AG08395 (cell line): Measurements from ENCODE around the gene MRPL11.
"Not testable (repeated sequence)": the region's sequence is repeated elsewhere in the genome, so short reads cannot be mapped to it uniquely, and the experiment has no call there.

Experiments used
- DNase-seq: peaks from one replicate; pipeline ENCODE4 v3.0.0; 2012; ENCODE audit warnings: mixed read lengths, low spot score

Gene MRPL11

GRCh38 chr11:66431287-66431686 lies 7.4 kb downstream of the MRPL11 start:
- not testable (repeated sequence) for DNase-seq

- peak; percentile 85 for DNase-seq
These were observed 8.6 kb downstream of the MRPL11 start for GRCh38 chr11:66429983-66430602.

- no peak for DNase-seq
These were observed 9.7 kb downstream of the MRPL11 start for GRCh38 chr11:66428933-66429332.

- no peak for DNase-seq
These were observed 12.3 kb downstream of the MRPL11 start for GRCh38 chr11:66426314-66426713.

GRCh38 chr11:66421492-66422205 lies 17.0 kb downstream of the MRPL11 start:
- peak; percentile 92 for DNase-seq

GRCh38 chr11:66420671-66421476 lies 17.8 kb downstream of the MRPL11 start, which contains the start of gene NPAS4:
TSS of gene NPAS4 (plus strand) at chr11:66421035. CDS start at chr11:66421180, 145 bp downstream.
- no peak for DNase-seq

- no peak for DNase-seq
These were observed 18.8 kb downstream of the MRPL11 start for GRCh38 chr11:66419825-66420224.

GRCh38 chr11:66418986-66419308 lies 19.7 kb downstream of the MRPL11 start:
- DNase-seq: no peak

GRCh38 chr11:66418168-66418985 lies 20.3 kb downstream of the MRPL11 start:
- DNase-seq: peak; percentile 97

GRCh38 chr11:66417000-66417399 lies 21.6 kb downstream of the MRPL11 start:
- DNase-seq: no peak

GRCh38 chr11:66415423-66415822 lies 23.2 kb downstream of the MRPL11 start:
- DNase-seq: no peak

- DNase-seq: no peak
These were observed 24.3 kb downstream of the MRPL11 start for GRCh38 chr11:66414120-66414934.

GRCh38 chr11:66413167-66413566 lies 25.5 kb downstream of the MRPL11 start:
- no peak for DNase-seq

- DNase-seq: no peak
These were observed 26.5 kb downstream of the MRPL11 start for GRCh38 chr11:66412110-66412509.

GRCh38 chr11:66411323-66411722 lies 27.3 kb downstream of the MRPL11 start:
- DNase-seq: no peak

- no peak for DNase-seq
These were observed 28.5 kb downstream of the MRPL11 start for GRCh38 chr11:66410191-66410590.

GRCh38 chr11:66409226-66409625 lies 29.4 kb downstream of the MRPL11 start:
- DNase-seq: no peak

GRCh38 chr11:66408488-66409214 lies 30.0 kb downstream of the MRPL11 start:
- DNase-seq: peak; percentile 97

- no peak for DNase-seq
These were observed 31.0 kb downstream of the MRPL11 start for GRCh38 chr11:66407651-66408050.

- DNase-seq: no peak
These were observed 44.7 kb downstream of the MRPL11 start for GRCh38 chr11:66393954-66394353.

GRCh38 chr11:66391322-66391721 lies 47.3 kb downstream of the MRPL11 start:
- no peak for DNase-seq
